ENCODE measurements around the gene BIRC6.
"Not testable (repeated sequence)": the region's sequence is repeated elsewhere in the genome, so short reads cannot be mapped to it uniquely, and the experiment has no call there.

DNA sequence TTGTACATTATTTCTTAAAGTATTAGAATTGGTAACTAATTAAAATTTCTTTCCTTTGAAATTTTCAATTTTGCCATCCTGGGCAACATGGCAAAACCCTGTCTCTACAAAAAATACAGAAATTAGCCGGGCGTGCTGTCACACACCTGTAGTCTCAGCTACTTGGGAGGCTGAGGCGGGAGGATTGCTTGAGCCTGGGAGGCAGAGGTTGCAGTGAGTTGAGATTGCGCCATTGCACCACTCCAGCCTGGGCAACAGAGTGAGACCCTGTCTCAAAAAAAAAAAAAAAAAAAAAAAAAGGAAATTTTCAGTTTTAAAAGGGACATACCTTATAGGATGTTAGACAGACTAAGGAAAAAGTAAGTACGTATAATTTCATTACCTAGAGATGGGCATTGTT is 14.1 kb downstream of the BIRC6 start:
- TF ChIP-seq, protein P1, sequence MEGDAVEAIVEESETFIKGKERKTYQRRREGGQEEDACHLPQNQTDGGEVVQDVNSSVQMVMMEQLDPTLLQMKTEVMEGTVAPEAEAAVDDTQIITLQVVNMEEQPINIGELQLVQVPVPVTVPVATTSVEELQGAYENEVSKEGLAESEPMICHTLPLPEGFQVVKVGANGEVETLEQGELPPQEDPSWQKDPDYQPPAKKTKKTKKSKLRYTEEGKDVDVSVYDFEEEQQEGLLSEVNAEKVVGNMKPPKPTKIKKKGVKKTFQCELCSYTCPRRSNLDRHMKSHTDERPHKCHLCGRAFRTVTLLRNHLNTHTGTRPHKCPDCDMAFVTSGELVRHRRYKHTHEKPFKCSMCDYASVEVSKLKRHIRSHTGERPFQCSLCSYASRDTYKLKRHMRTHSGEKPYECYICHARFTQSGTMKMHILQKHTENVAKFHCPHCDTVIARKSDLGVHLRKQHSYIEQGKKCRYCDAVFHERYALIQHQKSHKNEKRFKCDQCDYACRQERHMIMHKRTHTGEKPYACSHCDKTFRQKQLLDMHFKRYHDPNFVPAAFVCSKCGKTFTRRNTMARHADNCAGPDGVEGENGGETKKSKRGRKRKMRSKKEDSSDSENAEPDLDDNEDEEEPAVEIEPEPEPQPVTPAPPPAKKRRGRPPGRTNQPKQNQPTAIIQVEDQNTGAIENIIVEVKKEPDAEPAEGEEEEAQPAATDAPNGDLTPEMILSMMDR (IDR thresholded peaks at IDR 0.05): not testable (repeated sequence)
- not testable (repeated sequence) for TF ChIP-seq POLR2A (IDR thresholded peaks at IDR 0.05)

Measured in heart left ventricle (tissue), 13 donors.